H1 (cell line): ENCODE data around the gene RPUSD1. TPM values are rescaled to one million over a fixed set of nuclear protein-coding genes. Genes with fewer than 3 reads are reported as not detected.

Source experiments
- BACH1 ChIP-seq: IDR thresholded peaks from 2 replicates; pipeline ENCODE4 v1.6.1; 2012; ENCODE audit warnings: low read length, improper control_type of control experiment
- FOSL1 ChIP-seq: IDR thresholded peaks from 2 replicates; pipeline ENCODE4 v1.6.1; 2011; ENCODE audit warnings: mild to moderate bottlenecking, low read depth, low read length, moderate library complexity; ENCODE audit not compliant: insufficient read depth
- GTF2F1 ChIP-seq: IDR thresholded peaks from 2 replicates; pipeline ENCODE4 v1.6.1; 2012; ENCODE audit warnings: low read depth, low read length, improper control_type of control experiment, borderline replicate concordance
- TAF1 ChIP-seq: IDR thresholded peaks from 2 replicates; pipeline ENCODE4 v1.6.1; 2011; ENCODE audit warnings: mild to moderate bottlenecking, low read depth, low read length
- TBP ChIP-seq: IDR thresholded peaks from 2 replicates; pipeline ENCODE4 v1.6.1; 2011; ENCODE audit warnings: low read depth, low read length, improper control_type of control experiment
- polyA plus RNA-seq, 7 experiments: library from polyadenylated mRNA; depleted of rRNA in 3 of 7; stranded (reverse) in 5 of 7; unstranded in 2 of 7; fragments of >200 nt in 5 of 7; fragments of 200-250 nt in 2 of 7; gene quantifications; 1 replicate in 5 of 7; 2 replicates in 1 of 7; 4 replicates in 1 of 7; pipeline versions ENCODE4 v1.2.1 to v1.2.3, GENCODE V29; 2011 to 2013; ENCODE audit warnings: missing spikeins in 2 of 7, mixed read lengths in 2 of 7
- total RNA-seq: library from RNA; stranded (reverse); fragmentation: NEBNext Ultra II Directional; extraction: Animal tissue kit (Norgen Biotek cat#: 25700); gene quantifications from 2 replicates; pipeline ENCODE4 v1.2.1, GENCODE V29; 2021
- TF ChIP-seq, protein P1 (sequence below): IDR thresholded peaks from 2 replicates; pipeline ENCODE4 v1.6.1; 2011; ENCODE audit warnings: low read length, improper control_type of control experiment

Gene RPUSD1
- total and polyA plus RNA-seq, 2 of the 8 experiments (the other 6 are each of a cell fraction or from before 2014, with no cell fraction given): 32.2 to 61.8 TPM

DNA sequence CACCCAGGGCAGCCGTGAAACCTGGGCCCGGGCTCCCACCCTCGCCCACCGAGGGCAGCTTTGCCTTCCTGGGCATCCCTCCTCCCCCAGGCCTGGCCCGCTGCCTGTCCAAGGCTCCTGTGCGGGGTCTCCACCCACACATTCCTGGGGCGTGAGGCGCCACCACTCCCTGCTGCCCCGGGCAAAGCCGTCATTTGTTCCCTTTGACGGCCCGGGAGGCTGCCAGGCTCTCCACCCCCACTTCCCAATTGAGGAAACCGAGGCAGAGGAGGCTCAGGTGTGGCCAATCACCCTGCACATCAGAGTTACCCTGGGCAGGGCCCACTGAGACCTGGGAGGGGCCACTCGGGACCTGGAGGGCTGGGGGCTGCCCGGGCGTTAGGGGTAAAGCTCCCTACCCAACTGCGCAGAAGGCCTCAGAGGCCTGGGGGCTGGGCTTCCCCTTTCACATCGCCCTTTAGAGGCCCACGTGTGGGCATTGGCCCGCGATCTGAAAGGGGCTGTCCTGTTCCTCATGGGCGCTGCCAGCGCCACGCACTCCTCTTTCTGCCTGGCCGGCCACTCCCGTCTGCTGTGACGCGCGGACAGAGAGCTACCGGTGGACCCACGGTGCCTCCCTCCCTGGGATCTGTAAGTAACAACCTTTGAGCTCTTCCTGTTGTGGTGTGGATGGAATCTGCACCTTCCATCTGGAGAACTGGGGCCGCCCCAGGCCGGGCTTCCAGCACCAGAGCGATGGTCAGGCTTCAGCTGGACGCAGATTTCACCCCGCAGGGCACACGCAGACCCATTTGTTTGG lies 27.4 kb downstream of the RPUSD1 start, which contains the start of gene MSLN (continued):
- TF ChIP-seq TBP: no peak
- TF ChIP-seq GTF2F1: no peak
- no peak for TF ChIP-seq TAF1
- no peak for TF ChIP-seq BACH1
- TF ChIP-seq, protein P1, sequence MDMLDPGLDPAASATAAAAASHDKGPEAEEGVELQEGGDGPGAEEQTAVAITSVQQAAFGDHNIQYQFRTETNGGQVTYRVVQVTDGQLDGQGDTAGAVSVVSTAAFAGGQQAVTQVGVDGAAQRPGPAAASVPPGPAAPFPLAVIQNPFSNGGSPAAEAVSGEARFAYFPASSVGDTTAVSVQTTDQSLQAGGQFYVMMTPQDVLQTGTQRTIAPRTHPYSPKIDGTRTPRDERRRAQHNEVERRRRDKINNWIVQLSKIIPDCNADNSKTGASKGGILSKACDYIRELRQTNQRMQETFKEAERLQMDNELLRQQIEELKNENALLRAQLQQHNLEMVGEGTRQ: no peak
- TF ChIP-seq FOSL1: no peak
